GM12874 (cell line): ENCODE data around the gene DHDDS.

Source experiments
- CTCF ChIP-seq: IDR thresholded peaks from 2 replicates; pipeline ENCODE4 v1.5.1; 2011; ENCODE audit warnings: low read depth, mild to moderate bottlenecking, control low read depth, low read length, moderate library complexity; ENCODE audit not compliant: insufficient read depth

Gene DHDDS

DNA sequence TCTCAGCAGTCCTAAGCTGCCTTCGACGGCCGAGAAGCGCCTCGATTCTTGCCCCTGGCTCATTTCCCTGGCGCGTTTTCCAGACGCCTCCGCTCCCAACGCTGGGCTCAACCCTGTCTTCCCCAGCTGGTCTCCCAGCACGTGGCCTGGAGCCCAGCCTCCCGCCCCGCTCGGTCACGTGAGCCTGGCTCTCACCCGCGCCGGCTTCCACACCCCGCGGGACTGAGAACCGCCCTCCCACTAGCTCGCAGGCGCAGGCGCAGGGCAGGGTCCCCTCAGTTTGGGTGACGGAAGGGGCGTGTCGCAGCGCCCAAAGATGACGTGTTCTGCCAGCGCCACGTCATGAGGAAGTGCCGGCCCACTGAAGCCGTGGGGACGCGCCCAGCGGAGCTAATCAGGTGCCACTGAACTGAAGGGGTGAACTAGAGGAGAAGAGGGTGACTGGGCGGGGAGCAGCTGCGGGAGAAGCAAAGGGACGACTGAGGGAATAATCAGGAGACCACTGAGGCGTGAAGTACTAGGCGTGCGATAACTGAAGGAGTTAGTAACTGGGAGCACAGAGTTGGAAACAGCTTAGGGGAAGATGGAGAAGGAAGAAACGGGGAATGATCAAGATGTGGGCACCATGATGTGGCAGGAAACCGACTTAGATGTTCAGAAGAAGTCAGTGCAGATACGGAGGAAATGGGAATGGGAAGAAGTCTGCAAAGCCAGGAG, at the start of gene DHDDS:
TSS of gene DHDDS (plus strand) at position 343 of the 717 bp plus-strand sequence. CDS start 625 bp downstream, outside the sequence.
- TF ChIP-seq CTCF, result no peak

- no peak for TF ChIP-seq CTCF
Measured at GRCh38 chr1:26384076-26384475, 48.0 kb upstream of the DHDDS start.

DNA sequence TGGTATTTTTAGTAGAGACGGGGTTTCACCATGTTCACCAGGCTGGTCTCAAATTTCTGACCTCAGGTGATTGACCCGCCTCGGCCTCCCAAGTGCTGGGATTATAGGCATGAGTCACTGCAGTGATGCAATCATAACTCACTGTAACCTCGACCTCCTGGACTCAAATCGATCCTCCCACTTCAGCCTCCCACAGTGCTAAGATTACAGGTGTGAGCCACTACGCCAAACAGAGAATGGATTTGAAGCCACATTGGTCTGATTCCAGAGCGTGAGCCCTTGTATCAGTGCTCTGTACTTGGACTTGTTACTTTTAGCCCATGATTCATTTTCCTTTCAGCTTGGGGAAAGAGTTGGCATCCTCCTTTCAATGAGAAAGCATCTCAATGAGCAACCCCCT, 44.7 kb upstream of the DHDDS start:
- no peak for TF ChIP-seq CTCF

GRCh38 chr1:26388791-26389445, 43.2 kb upstream of the DHDDS start:
- TF ChIP-seq CTCF, result no peak

GRCh38 chr1:26389604-26390247, 42.4 kb upstream of the DHDDS start:
- TF ChIP-seq CTCF, result no peak

DNA sequence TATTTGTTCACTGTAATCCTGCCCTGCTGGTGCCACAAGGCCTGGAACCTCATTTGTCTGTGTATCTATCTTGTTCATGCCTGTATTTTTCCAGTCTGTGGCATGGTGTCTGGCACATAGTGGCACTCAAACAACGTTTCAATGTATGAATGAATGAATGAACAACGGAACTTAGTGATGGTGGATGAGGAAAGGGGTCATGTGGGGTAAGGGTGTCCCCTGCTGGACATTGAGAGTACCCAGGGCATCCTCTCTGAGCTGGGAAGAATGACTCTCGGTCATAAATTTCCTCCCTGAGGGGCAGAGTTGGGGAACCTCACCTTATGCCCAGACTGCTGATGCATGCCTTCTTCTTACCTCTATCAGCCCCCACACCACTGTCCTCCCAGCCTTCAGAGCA, 40.7 kb upstream of the DHDDS start:
- peak; percentile 58; the same call in 1 of the 2 replicates for TF ChIP-seq CTCF

GRCh38 chr1:26395754-26396153, 36.4 kb upstream of the DHDDS start:
- TF ChIP-seq CTCF, result no peak
